SK-N-SH treated with all-trans-retinoic acid at 6 μM for 48 hours (cell line): ENCODE results near the gene RASGRF2.

ENCODE experiments used
- ATAC-seq: fragments of 200-7000 bp; cut with Tn5 transposase; 3 replicates; pipeline ENCODE4 v1.9.1; 2020; ENCODE audit warnings: mild to moderate bottlenecking, moderate library complexity
- ARNTL ChIP-seq: fragments of 450-650 bp; formaldehyde crosslinking; IDR thresholded peaks from 2 replicates; pipeline ENCODE4 v1.5.0; 2020; ENCODE audit warnings: low read depth, mild to moderate bottlenecking, moderate library complexity, borderline replicate concordance
- BACH2 ChIP-seq: fragments of 250-450 bp; sonication (Bioruptor Pico); IDR thresholded peaks from 2 replicates; pipeline ENCODE4 v1.9.0; 2021; ENCODE audit warnings: mild to moderate bottlenecking, borderline replicate concordance
- CSDC2 ChIP-seq: fragments of 250-450 bp; sonication (Bioruptor Pico); IDR thresholded peaks from 2 replicates; pipeline ENCODE4 v1.5.0; 2020; ENCODE audit warnings: mild to moderate bottlenecking, moderate library complexity
- CSRNP3 ChIP-seq: fragments of 250-450 bp; sonication (Bioruptor Pico); IDR thresholded peaks from 2 replicates; pipeline ENCODE4 v1.5.1; 2021; ENCODE audit warnings: mild to moderate bottlenecking, moderate library complexity
- ISL1 ChIP-seq: fragments of 250-450 bp; sonication (Bioruptor Pico); IDR thresholded peaks from 2 replicates; pipeline ENCODE4 v2.1.2; 2022; ENCODE audit warnings: mild to moderate bottlenecking, moderate library complexity
- OSR1 ChIP-seq: fragments of 250-450 bp; sonication (Bioruptor Pico); IDR thresholded peaks from 2 replicates; pipeline ENCODE4 v1.8.0; 2022; ENCODE audit warnings: moderate library complexity, mild to moderate bottlenecking, inconsistent platforms
- PATZ1 ChIP-seq: fragments of 250-450 bp; sonication (Bioruptor Pico); IDR thresholded peaks from 2 replicates; pipeline ENCODE4 v1.8.0; 2020; ENCODE audit warnings: mild to moderate bottlenecking, moderate library complexity, borderline replicate concordance
- POU6F1 ChIP-seq: fragments of 250-450 bp; sonication (Bioruptor Pico); IDR thresholded peaks from 2 replicates; pipeline ENCODE4 v1.8.0; 2021; ENCODE audit warnings: low read depth, mild to moderate bottlenecking, moderate library complexity, borderline replicate concordance
- RARB ChIP-seq: fragments of 250-450 bp; sonication (Bioruptor Pico); IDR thresholded peaks from 2 replicates; pipeline ENCODE4 v1.8.0; 2021; ENCODE audit warnings: mild to moderate bottlenecking, moderate library complexity
- SNAI2 ChIP-seq: fragments of 250-450 bp; sonication (Bioruptor Pico); IDR thresholded peaks from 2 replicates; pipeline ENCODE4 v1.5.0; 2020; ENCODE audit warnings: mild to moderate bottlenecking, moderate library complexity
- TCF4 ChIP-seq: fragments of 250-450 bp; sonication (Bioruptor Pico); IDR thresholded peaks from 2 replicates; pipeline ENCODE4 v1.8.0; 2021; ENCODE audit warnings: mild to moderate bottlenecking, moderate library complexity, borderline replicate concordance
- TOX ChIP-seq: fragments of 250-450 bp; sonication (Bioruptor Pico); IDR thresholded peaks from 2 replicates; pipeline ENCODE4 v1.8.0; 2021; ENCODE audit warnings: mild to moderate bottlenecking, moderate library complexity, borderline replicate concordance
- TSHZ2 ChIP-seq: fragments of 250-450 bp; sonication (Bioruptor Pico); IDR thresholded peaks from 2 replicates; pipeline ENCODE4 v1.5.0; 2020; ENCODE audit warnings: mild to moderate bottlenecking, moderate library complexity
- ZFP3 ChIP-seq: fragments of 250-450 bp; sonication (Bioruptor Pico); IDR thresholded peaks from 2 replicates; pipeline ENCODE4 v1.5.0; 2020; ENCODE audit warnings: mild to moderate bottlenecking, moderate library complexity
- ZFP30 ChIP-seq: fragments of 450-650 bp; formaldehyde crosslinking; IDR thresholded peaks from 2 replicates; pipeline ENCODE4 v1.5.0; 2022; ENCODE audit warnings: mild to moderate bottlenecking, moderate library complexity
- ZNF565 ChIP-seq: fragments of 450-650 bp; formaldehyde crosslinking; conservative IDR thresholded peaks from 2 replicates; pipeline ENCODE4 v1.5.0; 2020; ENCODE audit warnings: low read depth, mild to moderate bottlenecking, moderate library complexity
- ZNF70 ChIP-seq: fragments of 450-650 bp; formaldehyde crosslinking; IDR thresholded peaks from 2 replicates; pipeline ENCODE4 v1.5.0; 2020; ENCODE audit warnings: mild to moderate bottlenecking, moderate library complexity
- ZNF8 ChIP-seq: fragments of 450-650 bp; formaldehyde crosslinking; IDR thresholded peaks from 2 replicates; pipeline ENCODE4 v1.5.0; 2020; ENCODE audit warnings: mild to moderate bottlenecking, moderate library complexity

Gene RASGRF2

GRCh38 chr5:81167078-81167477 lies 206.9 kb downstream of the RASGRF2 start:
- peak; percentile 16; the same call in 1 of the 3 replicates for ATAC-seq
- peak; percentile 44 for TF ChIP-seq ISL1 (CRISPR knock-in tag)
- no peak for TF ChIP-seq ZFP3 (CRISPR knock-in tag)
- TF ChIP-seq SNAI2 (CRISPR knock-in tag): 0 out of 2 replicates have a peak, but pooled peaks have one; percentile 17

- TF ChIP-seq RARB (CRISPR knock-in tag): no peak
- TF ChIP-seq POU6F1 (CRISPR knock-in tag): no peak
- ATAC-seq: no peak; the same call in 2 of the 3 replicates
Measured at GRCh38 chr5:81167544-81167943, 207.4 kb downstream of the RASGRF2 start.

GRCh38 chr5:81169924-81170323 lies 209.8 kb downstream of the RASGRF2 start:
- TF ChIP-seq ZNF70 (CRISPR knock-in tag) (no peak), TCF4 (CRISPR knock-in tag) (no peak), RARB (CRISPR knock-in tag) (no peak), ZNF8 (CRISPR knock-in tag) (no peak), PATZ1 (no peak)
- ATAC-seq: no peak

- TF ChIP-seq ISL1 (CRISPR knock-in tag) (no peak), ARNTL (no peak), CSRNP3 (CRISPR knock-in tag) (no peak), TOX (CRISPR knock-in tag) (no peak)
- ATAC-seq: no peak
Measured at GRCh38 chr5:81171769-81172168, 211.6 kb downstream of the RASGRF2 start.

- TF ChIP-seq SNAI2 (CRISPR knock-in tag) (no peak), CSDC2 (CRISPR knock-in tag) (no peak), ZFP30 (CRISPR knock-in tag) (no peak), CSRNP3 (CRISPR knock-in tag) (no peak), POU6F1 (CRISPR knock-in tag) (no peak), BACH2 (CRISPR knock-in tag) (no peak), RARB (CRISPR knock-in tag) (no peak), TSHZ2 (CRISPR knock-in tag) (no peak), ZNF70 (CRISPR knock-in tag) (no peak), OSR1 (CRISPR knock-in tag) (no peak), ISL1 (CRISPR knock-in tag) (no peak), ZFP3 (CRISPR knock-in tag) (no peak), ARNTL (no peak), ZNF565 (CRISPR knock-in tag) (no peak), TOX (CRISPR knock-in tag) (no peak)
- no peak for ATAC-seq
Measured at GRCh38 chr5:81172710-81173109, 212.5 kb downstream of the RASGRF2 start.
